ENCODE measurements around the gene CRIM1. TPM values are rescaled to one million over a fixed set of nuclear protein-coding genes. Genes with fewer than 3 reads are reported as not detected.

Gene CRIM1
- total and polyA plus RNA-seq, 2 of the 8 experiments (the other 6 are each of a cell fraction or from before 2014, with no cell fraction given): 9.4 to 28.4 TPM

DNA sequence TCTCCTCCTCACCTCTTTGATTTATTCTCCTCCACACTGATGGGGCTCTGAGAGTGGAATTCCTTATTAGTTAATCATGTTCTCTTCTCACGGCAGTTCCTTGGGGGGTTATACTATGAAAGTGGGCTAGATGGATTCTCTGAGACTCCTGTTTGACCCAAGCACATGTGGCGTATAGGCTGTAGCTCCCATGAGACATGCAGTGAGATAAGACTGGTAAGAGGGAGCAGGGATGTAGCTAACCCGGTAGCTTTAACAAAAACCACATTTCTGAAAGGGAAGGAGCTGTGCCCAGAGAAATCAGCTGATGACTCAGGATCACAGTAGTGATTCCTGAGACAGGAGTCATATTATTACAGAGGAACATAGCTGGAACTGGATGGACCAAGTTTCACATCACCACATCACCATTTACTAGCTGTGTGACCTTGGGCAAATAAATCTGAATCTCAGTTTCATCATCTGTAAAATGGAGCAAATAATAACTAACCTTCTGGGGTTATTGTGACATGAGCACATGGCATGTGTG lies 82.9 kb downstream of the CRIM1 start (continued):
- TF ChIP-seq CBX5 (IDR thresholded peaks at IDR 0.05; ENCODE audit: low read depth, low read length): no peak
- TF ChIP-seq POU5F1 (IDR thresholded peaks at IDR 0.05; ENCODE audit: low read depth, low read length): no peak
- TF ChIP-seq TAF7 (optimal IDR thresholded peaks at IDR 0.05; ENCODE audit: borderline replicate concordance, low read depth, low read length): no peak
- TF ChIP-seq JUN (IDR thresholded peaks at IDR 0.05; ENCODE audit: low read depth, low read length): no peak
- no peak for TF ChIP-seq EP300 (IDR thresholded peaks at IDR 0.05; ENCODE audit: borderline replicate concordance in 1 of 2, low read depth in 2 of 2, low read length in 2 of 2)
- no peak for TF ChIP-seq BRCA1 (IDR thresholded peaks at IDR 0.05; ENCODE audit: low read depth, low read length)
- no peak for TF ChIP-seq POLR2AphosphoS5 (IDR thresholded peaks at IDR 0.05; ENCODE audit: low read depth, low read length)
